ENCODE data around the gene VGF. TPM values are rescaled to one million over a fixed set of nuclear protein-coding genes. Genes with fewer than 3 reads are reported as not detected.

Gene VGF
- 3.3 and 4.4 TPM in 2 replicates for total RNA-seq (2014; rRNA removed; shearing (Covaris generic))
- polyA plus RNA-seq (2016; fragmentation: Nextera tagmentation; extraction: Ambion mirVana) = 2.6 and 3.0 TPM in 2 replicates
- long read RNA-seq, partial matches to known transcripts = 2 of 2 reads
- long read RNA-seq, other reads (novel, unspliced or antisense) = 0 of 2 reads

- H3K27me3 ChIP-seq (ENCODE audit: insufficient read depth) = peaks cover 84% of the 10 kb centered on the region
- no peak within 1 kb of the TSS for H3K27ac ChIP-seq (ENCODE audit: low read depth)
- H3K79me2 ChIP-seq (replicated peaks; ENCODE audit: insufficient read depth) = no peaks in the 10 kb centered on the region
- H3K4me3 ChIP-seq = peak within 1 kb of the TSS; percentile 76
- H3K4me1 ChIP-seq (ENCODE audit: insufficient read depth) = peaks cover 66% of the 10 kb centered on the region
- peak within 1 kb of the TSS; percentile 78 for H3K4me3 Mint-ChIP-seq
- no peaks in the 10 kb centered on the region for H3K36me3 ChIP-seq (ENCODE audit: insufficient read depth)
- peak within 1 kb of the TSS; percentile 98 for H3K4me2 ChIP-seq
- no peaks in the 10 kb centered on the region; the same call in 2 of the 3 replicates for H3K36me3 Mint-ChIP-seq (ENCODE audit: low read depth)
- no peaks in the 10 kb centered on the region; the same call in 1 of the 3 replicates for H3K9me3 Mint-ChIP-seq
- ATAC-seq (peak; percentile 22), DNase-seq (ENCODE audit: low spot score) (peak; percentile 97)
- no peak within 1 kb of the TSS; the same call in 1 of the 2 replicates for H2AFZ ChIP-seq
- TF ChIP-seq CREB1 (CRISPR knock-in tag; IDR thresholded peaks at IDR 0.05; ENCODE audit: low read depth) (peak; percentile 92), NANOG (IDR thresholded peaks at IDR 0.05; ENCODE audit: borderline replicate concordance) (no peak), EZH2 (IDR thresholded peaks at IDR 0.05; ENCODE audit: low read depth, unreplicated experiment) (no peak), ETS1 (IDR thresholded peaks at IDR 0.05) (no peak), REST (IDR thresholded peaks at IDR 0.05; ENCODE audit: unreplicated experiment) (peak; percentile 99), POLR2AphosphoS5 (IDR thresholded peaks at IDR 0.05; ENCODE audit: low read depth) (peak; percentile 53; the same call in 1 of the 2 replicates)
- peaks cover 24% of the 10 kb centered on the region for H3F3A ChIP-seq (replicated peaks; ENCODE audit: low read depth)
- H3K4me1 Mint-ChIP-seq = peaks cover 58% of the 10 kb centered on the region
- H4K20me1 ChIP-seq (replicated peaks; ENCODE audit: insufficient read depth) = peaks cover 6% of the 10 kb centered on the region; the same call in 1 of the 2 replicates
- H3K9me2 ChIP-seq (ENCODE audit: insufficient read depth) = no peaks in the 10 kb centered on the region
- peaks cover 71% of the 10 kb centered on the region for H3K27me3 Mint-ChIP-seq (ENCODE audit: insufficient read depth, low read depth, poor library complexity)
- H3K27ac Mint-ChIP-seq = no peak within 1 kb of the TSS
Measured at GRCh38 chr7:101165075-101165957, at the start of gene VGF. Gene VGF (minus strand): TSS chr7:101165569. CDS start chr7:101164843, 726 bp downstream.

- H3K36me3 ChIP-seq (ENCODE audit: insufficient read depth) = no peaks in the 10 kb centered on the region; the same call in 1 of the 2 replicates
Measured at GRCh38 chr7:101212014-101212413, 46.6 kb upstream of the VGF start.

More at GRCh38 chr7:101212014-101212413, 46.6 kb upstream of the VGF start:
- Mint-ChIP-seq H3K4me1 (peaks cover 10% of the 10 kb centered on the region; the same call in 2 of the 3 replicates), H3K27ac (no peak overlapping the region), H3K9me3 (no peaks in the 10 kb centered on the region), H3K36me3 (ENCODE audit: low read depth) (peaks cover 17% of the 10 kb centered on the region), H3K4me3 (no peak overlapping the region), H3K27me3 (ENCODE audit: insufficient read depth, low read depth, poor library complexity) (peaks cover 9% of the 10 kb centered on the region)
- DNase-seq (ENCODE audit: low spot score) = no peak
- Histone ChIP-seq H3K4me1 (ENCODE audit: insufficient read depth) (peaks cover 7% of the 10 kb centered on the region), H3F3A (replicated peaks; ENCODE audit: low read depth) (peaks cover 6% of the 10 kb centered on the region; the same call in 1 of the 2 replicates), H4K20me1 (replicated peaks; ENCODE audit: insufficient read depth) (no peaks in the 10 kb centered on the region), H3K9me2 (ENCODE audit: insufficient read depth) (no peaks in the 10 kb centered on the region), H3K27ac (ENCODE audit: low read depth) (no peak overlapping the region), H3K79me2 (replicated peaks; ENCODE audit: insufficient read depth) (peaks cover 6% of the 10 kb centered on the region; the same call in 1 of the 2 replicates), H2AFZ (no peak overlapping the region), H3K4me3 (no peak overlapping the region), H3K4me2 (no peak overlapping the region), H3K27me3 (ENCODE audit: insufficient read depth) (no peaks in the 10 kb centered on the region)
- TF ChIP-seq ZNF331 (CRISPR knock-in tag; IDR thresholded peaks at IDR 0.05; ENCODE audit: low read depth) (no peak), NANOG (IDR thresholded peaks at IDR 0.05; ENCODE audit: borderline replicate concordance) (no peak), CTCF (conservative IDR thresholded peaks at IDR 0.05; ENCODE audit: low read depth in 2 of 2) (peak in 1 of 2 experiments; percentile 47; a peak in 2 of 4 replicates)
- peak; percentile 24 for ATAC-seq
